HepG2 (cell line): ENCODE measurements around the gene BABAM1. TPM values are rescaled to one million over a fixed set of nuclear protein-coding genes. Genes with fewer than 3 reads are reported as not detected.

ENCODE experiments used
- BRCA1 ChIP-seq: sonication (generic); formaldehyde crosslinking; IDR thresholded peaks from 2 replicates; pipeline ENCODE4 v1.4.0; 2020; ENCODE audit warnings: missing genetic modification reagents
- HMG20A ChIP-seq: IDR thresholded peaks from 2 replicates; pipeline ENCODE4 v1.6.1; 2016; ENCODE audit warnings: borderline replicate concordance
- JUN ChIP-seq: sonication (generic); formaldehyde crosslinking; IDR thresholded peaks from 2 replicates; pipeline ENCODE4 v1.4.0; 2020; ENCODE audit warnings: mild to moderate bottlenecking, missing genetic modification reagents
- NAIF1 ChIP-seq: sonication (generic); formaldehyde crosslinking; IDR thresholded peaks from 2 replicates; pipeline ENCODE4 v1.5.0; 2020; ENCODE audit warnings: mild to moderate bottlenecking, missing genetic modification reagents, borderline replicate concordance
- NFYB ChIP-seq: sonication (generic); formaldehyde crosslinking; IDR thresholded peaks from 2 replicates; pipeline ENCODE4 v1.4.0; 2020; ENCODE audit warnings: missing genetic modification reagents
- RBM22 ChIP-seq: fragments of 200-400 bp; formaldehyde crosslinking; optimal IDR thresholded peaks from 2 replicates; pipeline ENCODE3; 2017; ENCODE audit warnings: mild to moderate bottlenecking, low read length, moderate library complexity
- RCOR2 ChIP-seq: IDR thresholded peaks from 2 replicates; pipeline ENCODE4 v1.6.1; 2016; ENCODE audit warnings: missing biosample characterization, missing genetic modification reagents
- SMARCC2 ChIP-seq: fragments of 450-650 bp; IDR thresholded peaks from 2 replicates; pipeline ENCODE4 v1.6.1; 2017; ENCODE audit warnings: antibody characterized with exemption, mild to moderate bottlenecking
- SMARCE1 ChIP-seq: fragments of 450-650 bp; IDR thresholded peaks from 2 replicates; pipeline ENCODE4 v1.6.1; 2017; ENCODE audit warnings: borderline replicate concordance
- STAG1 ChIP-seq: sonication (generic); formaldehyde crosslinking; IDR thresholded peaks from 2 replicates; pipeline ENCODE4 v1.4.0; 2020; ENCODE audit warnings: missing genetic modification reagents
- THAP8 ChIP-seq: sonication (generic); formaldehyde crosslinking; IDR thresholded peaks from 2 replicates; pipeline ENCODE4 v1.5.1; 2020; ENCODE audit warnings: missing genetic modification reagents, mild to moderate bottlenecking, borderline replicate concordance
- ZFX ChIP-seq: sonication (generic); formaldehyde crosslinking; IDR thresholded peaks from 2 replicates; pipeline ENCODE4 v1.4.0; 2020; ENCODE audit warnings: mild to moderate bottlenecking, low read depth, missing genetic modification reagents, moderate library complexity
- ZMYM3 ChIP-seq: sonication (generic); formaldehyde crosslinking; IDR thresholded peaks from 2 replicates; pipeline ENCODE4 v1.5.1; 2020; ENCODE audit warnings: mild to moderate bottlenecking, missing genetic modification reagents
- ZNF142 ChIP-seq: sonication (generic); formaldehyde crosslinking; IDR thresholded peaks from 2 replicates; pipeline ENCODE4 v1.4.0; 2020; ENCODE audit warnings: missing genetic modification reagents
- ZNF20 ChIP-seq: sonication (generic); formaldehyde crosslinking; IDR thresholded peaks from 2 replicates; pipeline ENCODE4 v1.4.0; 2020; ENCODE audit warnings: mild to moderate bottlenecking, moderate library complexity, missing genetic modification reagents
- ZNF235 ChIP-seq: sonication (generic); formaldehyde crosslinking; IDR thresholded peaks from 2 replicates; pipeline ENCODE4 v1.8.1; 2023; ENCODE audit warnings: mild to moderate bottlenecking, missing genetic modification reagents, borderline replicate concordance
- ZNF280D ChIP-seq: sonication (generic); formaldehyde crosslinking; IDR thresholded peaks from 2 replicates; pipeline ENCODE4 v1.5.1; 2020; ENCODE audit warnings: mild to moderate bottlenecking, missing genetic modification reagents
- ZNF652 ChIP-seq: IDR thresholded peaks from 2 replicates; pipeline ENCODE4 v1.6.1; 2016; ENCODE audit warnings: low read depth, borderline replicate concordance
- ZNF782 ChIP-seq: sonication (generic); formaldehyde crosslinking; IDR thresholded peaks from 2 replicates; pipeline ENCODE4 v1.4.0; 2020; ENCODE audit warnings: missing genetic modification reagents, mild to moderate bottlenecking, borderline replicate concordance
- ZNF83 ChIP-seq: sonication (generic); formaldehyde crosslinking; IDR thresholded peaks from 2 replicates; pipeline ENCODE4 v1.4.0; 2020; ENCODE audit warnings: missing genetic modification reagents, mild to moderate bottlenecking, borderline replicate concordance
- polyA plus RNA-seq, 8 experiments: library from polyadenylated mRNA; depleted of rRNA in 3 of 8; stranded (reverse) in 7 of 8; unstranded in 1 of 8; fragments of >200 nt; fragmentation: Illumina TruSeq in 4 of 8; extraction: Trizol in 4 of 8; gene quantifications; 2 replicates each; pipeline versions ENCODE4 v1.2.1 to v1.2.3, GENCODE V29; 2011 to 2016; ENCODE audit warnings: low read depth in 4 of 8, missing spikeins in 1 of 8, mixed read lengths in 1 of 8; ENCODE audit not compliant: insufficient read depth in 1 of 8
- total RNA-seq, 5 experiments: library from RNA; depleted of rRNA; stranded (reverse); fragments of >200 nt; fragmentation: Illumina TruSeq; extraction: Trizol; gene quantifications; 2 replicates each; pipeline ENCODE4 v1.2.3, GENCODE V29; 2016; ENCODE audit warnings: low read depth in 1 of 5

Gene BABAM1
- total and polyA plus RNA-seq, 2 of the 13 experiments (the other 11 are each of a cell fraction or from before 2014, with no cell fraction given): 70.0 to 82.0 TPM

GRCh38 chr19:17226002-17226933, 41.0 kb upstream of the BABAM1 start, which contains the start of gene OCEL1 (continued):
- TF ChIP-seq HMG20A (CRISPR knock-in tag) (no peak), RCOR2 (CRISPR knock-in tag) (no peak), BRCA1 (CRISPR knock-in tag) (no peak), RBM22 (no peak), ZNF652 (CRISPR knock-in tag) (peak; percentile 100), ZNF83 (CRISPR knock-in tag) (no peak), THAP8 (CRISPR knock-in tag) (0 out of 2 replicates have a peak, but pooled peaks have one; percentile 86), ZNF235 (peak; percentile 91; the same call in 1 of the 2 replicates), SMARCE1 (no peak), ZNF20 (CRISPR knock-in tag) (peak; percentile 42; the same call in 1 of the 2 replicates), STAG1 (CRISPR knock-in tag) (no peak), ZNF280D (CRISPR knock-in tag) (peak; percentile 54; the same call in 1 of the 2 replicates), ZFX (peak; percentile 88), ZNF142 (no peak), NAIF1 (CRISPR knock-in tag) (no peak), ZMYM3 (CRISPR knock-in tag) (no peak; the same call in 1 of the 2 replicates), JUN (CRISPR knock-in tag) (no peak), ZNF782 (no peak), SMARCC2 (no peak), NFYB (CRISPR knock-in tag) (peak; percentile 72)
